ENCODE results near the gene SAMD4A.

SAMD4A gene

DNA sequence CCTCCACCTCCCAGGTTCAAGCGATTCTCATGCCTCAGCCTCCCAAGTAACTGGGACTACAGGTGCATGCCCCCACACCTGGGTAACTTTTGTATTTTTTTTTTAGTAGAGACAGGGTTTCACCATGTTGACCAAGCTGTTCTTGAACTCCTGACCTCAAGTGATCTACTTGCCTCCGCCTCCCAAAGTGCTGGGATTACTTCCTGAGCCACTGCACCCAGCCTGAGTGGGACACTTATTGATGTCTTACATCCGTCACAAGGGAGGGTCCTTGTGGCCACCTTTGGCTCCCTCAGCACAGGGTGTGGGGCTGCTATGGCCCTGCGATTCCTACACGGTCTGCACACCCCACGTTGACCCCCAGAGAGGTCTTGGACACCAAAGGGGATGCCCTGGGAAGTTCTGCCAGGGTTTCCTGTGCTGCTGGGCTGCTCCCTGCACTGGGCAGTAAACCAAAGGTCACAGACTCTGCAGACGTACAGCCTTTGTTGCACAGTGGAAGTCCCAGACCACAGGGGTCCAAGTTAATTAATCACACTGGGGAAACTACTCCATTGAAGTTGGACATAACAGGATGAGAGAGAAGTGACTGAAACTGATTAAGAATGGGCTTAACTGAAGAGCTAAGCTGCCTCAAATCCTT lies 95.7 kb downstream of the SAMD4A start:
- DNase-seq: no peak

- DNase-seq: no peak
Measured at GRCh38 chr14:54664961-54665360, 98.0 kb downstream of the SAMD4A start.

DNA sequence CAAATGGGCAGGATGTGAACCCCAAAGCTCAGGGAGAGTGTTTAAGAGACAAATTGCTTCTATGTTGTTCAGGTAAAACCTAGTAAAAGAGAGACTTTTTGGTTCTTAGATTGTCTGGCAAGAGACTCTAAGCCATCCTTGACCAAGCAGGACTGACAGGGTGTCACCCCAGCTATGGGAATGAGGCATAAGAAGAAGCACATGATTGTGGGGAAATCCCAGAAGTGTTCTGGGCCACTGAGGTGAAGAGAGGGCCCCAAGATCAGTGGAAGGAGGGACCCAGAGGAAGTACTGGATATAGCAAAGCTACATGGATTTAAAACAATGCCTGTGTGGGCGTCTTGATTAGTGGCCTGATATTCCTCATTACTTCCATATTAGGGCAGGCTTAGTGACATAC lies 99.0 kb downstream of the SAMD4A start:
- no peak for DNase-seq

GRCh38 chr14:54667026-54667744 lies 100.3 kb downstream of the SAMD4A start:
- no peak for DNase-seq

GRCh38 chr14:54667764-54668163 lies 100.8 kb downstream of the SAMD4A start:
- DNase-seq: no peak

GRCh38 chr14:54669721-54670561 lies 103.0 kb downstream of the SAMD4A start:
- no peak for DNase-seq

GRCh38 chr14:54671537-54671936 lies 104.6 kb downstream of the SAMD4A start:
- DNase-seq: no peak

- no peak for DNase-seq
Measured at GRCh38 chr14:54672181-54672580, 105.3 kb downstream of the SAMD4A start.

GRCh38 chr14:54672688-54673087 lies 105.8 kb downstream of the SAMD4A start:
- no peak for DNase-seq

DNA sequence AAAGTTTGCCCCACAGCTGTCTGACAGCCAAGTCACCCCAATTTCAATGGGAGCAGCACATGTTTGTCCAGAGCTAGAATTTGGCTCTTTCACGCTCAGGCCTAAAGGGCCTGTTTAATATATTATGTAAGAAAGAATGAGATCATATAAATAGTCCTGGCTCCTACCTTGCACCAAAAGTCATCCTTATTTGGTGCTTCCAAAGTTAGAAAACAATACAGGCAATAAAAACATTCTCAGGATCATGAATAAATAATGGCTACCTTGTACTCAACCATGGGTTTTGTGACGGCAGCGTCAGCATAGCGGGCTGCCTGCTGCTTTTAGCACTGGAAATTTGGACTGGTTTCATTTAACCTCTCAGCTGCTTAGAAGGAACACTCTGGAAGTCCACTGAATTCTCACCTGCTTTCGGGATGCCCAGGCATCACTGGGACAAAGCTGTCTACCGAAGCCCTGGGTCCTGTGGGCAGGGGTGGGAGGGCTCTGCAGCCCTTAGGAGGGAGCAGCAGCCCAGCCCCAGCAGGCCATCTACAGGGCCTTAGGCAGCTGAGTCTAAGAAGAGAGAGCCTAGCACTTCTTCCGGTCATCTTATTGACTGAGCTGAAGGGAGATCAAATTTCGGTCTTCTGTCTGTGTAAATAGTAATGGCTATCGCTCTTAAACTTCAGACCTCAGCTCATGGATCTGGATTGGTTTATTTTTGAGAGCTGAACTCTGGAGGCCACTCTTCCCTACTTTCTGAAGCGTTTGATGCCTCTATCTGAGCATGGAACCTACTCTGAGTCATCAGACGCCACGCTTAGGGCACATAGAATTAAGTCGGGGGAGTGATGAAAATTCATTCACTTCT lies 106.5 kb downstream of the SAMD4A start:
- no peak for DNase-seq

GRCh38 chr14:54674046-54674741 lies 107.3 kb downstream of the SAMD4A start:
- no peak for DNase-seq

DNA sequence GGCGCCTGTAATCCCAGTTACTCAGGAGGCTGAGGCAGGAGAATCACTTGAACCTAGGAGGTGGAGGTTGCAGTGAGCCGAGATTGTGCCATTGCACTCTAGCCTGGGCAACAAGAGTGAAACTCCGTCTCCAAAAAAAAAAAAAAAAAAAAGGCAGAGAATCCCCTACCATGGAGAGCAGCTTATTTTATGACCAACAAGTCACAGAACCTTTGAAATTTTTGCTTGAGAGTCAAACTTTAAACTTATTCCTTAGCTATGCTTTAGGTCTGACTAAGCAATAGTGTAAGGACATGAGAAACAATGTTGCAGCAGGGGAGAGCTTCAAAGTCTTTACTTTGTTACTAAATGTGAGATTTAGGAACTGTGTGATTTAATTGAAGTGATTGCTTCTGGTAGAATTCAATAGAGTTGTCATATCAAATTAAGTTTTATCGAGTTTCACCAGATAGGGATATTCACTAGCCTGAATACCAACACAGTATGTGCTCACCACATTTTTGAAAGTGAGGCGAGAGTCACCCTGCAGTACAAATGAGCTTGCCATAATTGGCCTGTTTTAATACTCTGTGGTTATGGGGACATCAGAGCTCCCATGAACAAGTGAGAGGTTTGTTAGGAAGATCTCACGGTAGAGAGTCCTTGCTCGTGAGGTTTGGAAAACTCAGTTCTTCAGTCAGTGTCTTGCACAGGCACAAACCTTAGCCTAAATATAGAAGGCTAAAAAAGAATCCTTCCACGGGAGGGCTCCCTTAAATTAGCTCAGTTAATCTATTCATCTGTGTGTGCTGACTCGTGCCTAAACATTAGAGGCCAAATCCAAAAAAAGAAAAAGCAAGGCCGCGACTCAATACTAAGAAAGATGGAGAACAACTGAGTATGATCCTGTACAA lies 108.6 kb downstream of the SAMD4A start:
- no peak for DNase-seq

GRCh38 chr14:54676812-54677708 lies 110.1 kb downstream of the SAMD4A start:
- no peak for DNase-seq

- DNase-seq: no peak
Measured at GRCh38 chr14:54680651-54681050, 113.7 kb downstream of the SAMD4A start.

- DNase-seq: no peak
Measured at GRCh38 chr14:54681811-54682261, 114.9 kb downstream of the SAMD4A start.

DNA sequence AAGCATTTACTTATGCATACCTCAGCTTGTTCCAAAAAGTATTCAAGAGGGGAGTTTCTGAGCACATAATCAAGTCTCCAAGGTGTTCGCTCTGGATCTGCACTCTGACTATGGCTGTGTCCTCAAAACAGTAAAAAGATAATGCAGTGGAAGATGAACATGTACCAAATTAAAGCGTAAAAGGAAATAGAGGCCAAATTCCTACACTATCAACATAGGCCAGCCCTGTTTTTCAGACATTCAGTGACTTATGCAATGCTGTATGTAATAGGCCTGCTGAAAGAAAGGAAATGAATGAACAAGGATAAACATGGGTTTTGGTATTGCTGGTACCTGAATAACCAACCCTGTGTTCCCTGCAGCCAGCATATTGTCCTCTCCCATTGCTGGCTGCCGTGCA lies 115.7 kb downstream of the SAMD4A start:
- DNase-seq: no peak

GRCh38 chr14:54683882-54684794 lies 117.2 kb downstream of the SAMD4A start:
- DNase-seq: no peak

DNA sequence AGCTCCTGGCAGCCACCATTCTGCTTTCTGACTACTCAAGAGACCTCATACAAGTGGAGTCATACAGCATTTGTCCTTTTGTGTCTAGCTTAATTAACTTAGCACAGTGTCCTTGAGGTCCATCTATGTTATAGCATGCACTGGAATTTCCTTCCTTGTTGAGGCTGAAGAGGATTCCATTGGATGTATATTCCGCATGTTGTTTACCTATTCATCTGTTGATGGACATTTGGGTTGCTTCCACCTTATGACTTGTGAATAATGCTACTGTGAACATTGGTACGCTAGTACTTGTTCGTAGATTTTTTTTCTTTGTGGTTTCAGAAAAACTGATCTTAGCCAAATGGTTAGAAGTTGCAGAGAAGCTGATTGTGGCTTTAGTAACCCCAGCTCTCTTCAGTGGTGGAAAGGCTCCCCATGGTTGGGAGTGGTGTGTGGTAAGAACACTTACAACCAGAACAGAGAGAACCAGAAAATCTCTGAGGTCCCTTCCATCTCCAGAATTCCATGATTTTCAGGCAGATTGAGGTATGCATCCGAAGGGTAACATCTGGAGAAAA lies 118.4 kb downstream of the SAMD4A start:
- DNase-seq: no peak
